ENCODE data around the gene RAP1GAP2.
"Not testable (repeated sequence)": the region's sequence is repeated elsewhere in the genome, so short reads cannot be mapped to it uniquely, and the experiment has no call there.

RAP1GAP2 gene

DNA sequence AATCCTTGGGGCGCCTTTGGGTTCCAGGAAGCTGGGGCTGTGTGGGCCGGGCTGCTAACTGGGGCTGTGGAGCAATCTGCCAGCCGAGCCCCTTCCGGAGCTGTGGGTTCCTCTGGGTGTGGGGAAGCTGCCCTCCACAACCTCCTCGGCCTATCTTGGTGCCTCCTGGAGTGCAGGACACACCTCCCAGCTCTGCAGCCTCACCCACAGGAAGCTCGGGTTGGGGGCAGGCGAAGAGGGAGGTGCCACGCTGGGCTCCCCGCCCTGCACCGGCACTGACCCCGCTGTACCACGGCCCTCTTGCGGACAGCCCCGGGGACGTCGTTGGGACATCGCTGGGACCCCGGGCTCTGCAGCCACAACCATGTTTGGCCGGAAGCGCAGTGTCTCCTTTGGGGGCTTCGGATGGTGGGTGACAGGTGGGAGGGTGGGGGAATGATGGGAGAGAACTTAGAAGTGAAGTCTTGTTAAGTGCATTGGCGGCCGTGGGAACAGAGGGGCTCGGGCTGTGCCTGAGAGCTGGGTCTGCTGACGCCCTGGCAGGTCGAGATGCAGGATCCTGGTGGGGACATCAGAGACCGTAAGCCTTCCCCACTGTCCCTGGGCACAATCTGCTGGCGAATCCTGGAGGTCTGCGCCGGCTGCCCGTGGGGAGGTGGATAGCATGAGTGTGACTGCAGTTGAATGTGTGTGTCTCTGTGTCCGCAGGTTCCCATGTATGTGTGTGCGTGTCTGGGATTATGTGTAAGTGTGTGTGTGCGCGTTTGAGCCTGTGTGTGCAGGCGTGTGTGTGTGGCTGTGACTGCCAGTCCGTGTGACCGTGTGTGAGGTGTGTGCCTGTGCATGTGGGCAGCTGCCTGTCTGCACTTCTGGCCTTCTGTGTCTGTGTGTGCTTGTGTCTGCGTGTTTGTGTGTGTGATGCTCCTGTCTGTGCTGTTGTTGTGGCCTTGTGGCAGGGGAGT is at the start of gene RAP1GAP2:
RAP1GAP2 (plus strand) TSS at position 275 of the 962 bp plus-strand sequence; CDS start at position 365, 90 bp downstream.
- DNase-seq (ENCODE audit: low spot score), result no peak

GRCh38 chr17:2749058-2749783 is 47.0 kb upstream of the RAP1GAP2 start, which contains the start of gene CCDC92B:
TSS of gene CCDC92B (minus strand) at chr17:2749652. CDS start at chr17:2735145, 14,507 bp downstream.
- no peak for DNase-seq (ENCODE audit: low spot score)

DNA sequence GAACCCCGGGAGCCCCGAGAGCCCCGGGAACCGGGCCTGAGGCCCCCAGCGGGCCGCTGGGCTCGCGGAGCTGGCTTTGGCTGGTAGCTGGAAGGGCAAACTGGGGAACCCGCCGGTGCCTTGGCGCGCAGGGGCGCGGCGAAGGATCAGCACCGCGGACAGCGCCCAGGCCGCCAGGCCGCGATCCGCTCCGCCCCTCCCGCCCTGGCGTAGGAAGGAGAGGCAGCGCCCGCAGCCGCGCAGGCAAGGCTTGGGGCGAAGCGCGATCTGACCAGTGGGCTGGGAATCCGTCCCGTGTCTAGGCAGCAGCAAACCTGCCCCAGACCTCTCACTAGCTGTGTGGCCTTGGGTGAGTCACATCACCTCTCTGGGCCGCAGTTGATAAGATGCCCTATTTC is 46.5 kb upstream of the RAP1GAP2 start:
- peak; percentile 32 for DNase-seq (ENCODE audit: low spot score)

- DNase-seq (ENCODE audit: low spot score), result no peak
These were observed 45.5 kb upstream of the RAP1GAP2 start for GRCh38 chr17:2750721-2751120.

- DNase-seq (ENCODE audit: low spot score), result no peak
These were observed 44.7 kb upstream of the RAP1GAP2 start for GRCh38 chr17:2751491-2751890.

- no peak for DNase-seq (ENCODE audit: low spot score)
These were observed 40.1 kb upstream of the RAP1GAP2 start for GRCh38 chr17:2755891-2756724.

DNA sequence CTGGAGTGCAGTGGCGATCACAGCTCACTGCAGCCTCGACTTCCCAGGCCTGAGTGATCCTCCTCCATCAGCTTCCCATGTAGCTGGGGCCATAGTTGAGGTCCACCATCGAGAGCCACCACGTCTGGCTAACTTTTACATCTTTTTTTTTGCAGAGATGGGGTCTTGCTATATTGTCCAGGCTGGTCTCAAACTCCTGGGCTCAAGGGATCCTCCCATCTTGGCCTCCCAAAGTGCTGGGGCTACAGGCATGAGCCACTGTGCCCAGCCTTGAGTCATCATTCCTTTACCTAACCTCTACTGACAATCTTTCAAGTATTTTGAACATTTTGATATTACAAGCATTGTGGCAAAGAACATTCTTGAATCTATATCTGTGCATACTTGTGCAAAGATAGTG is 37.4 kb upstream of the RAP1GAP2 start:
- no peak for DNase-seq (ENCODE audit: low spot score)

DNA sequence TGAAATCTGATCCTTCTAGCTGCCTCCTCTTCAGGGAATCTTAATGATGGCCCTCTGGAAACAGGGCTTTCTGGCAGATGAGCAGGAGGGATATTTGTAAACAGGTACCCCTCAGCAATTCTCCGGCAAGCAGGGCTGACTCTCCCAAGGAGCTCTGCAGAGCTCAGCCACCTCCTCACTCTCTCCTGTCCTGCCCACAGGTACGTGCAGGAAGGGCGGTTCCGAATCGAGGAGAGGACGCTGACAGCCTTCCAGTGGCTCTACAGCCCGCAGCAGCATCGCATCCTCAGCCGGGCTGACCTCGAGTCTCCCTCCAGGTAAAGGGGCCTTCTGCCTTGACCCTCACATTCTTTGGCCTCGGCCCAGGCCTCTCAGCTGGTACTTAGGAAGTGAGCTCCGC is 26.1 kb upstream of the RAP1GAP2 start:
- DNase-seq (ENCODE audit: low spot score), result no peak

GRCh38 chr17:2775206-2775605 is 21.0 kb upstream of the RAP1GAP2 start:
- no peak for DNase-seq (ENCODE audit: low spot score)

DNA sequence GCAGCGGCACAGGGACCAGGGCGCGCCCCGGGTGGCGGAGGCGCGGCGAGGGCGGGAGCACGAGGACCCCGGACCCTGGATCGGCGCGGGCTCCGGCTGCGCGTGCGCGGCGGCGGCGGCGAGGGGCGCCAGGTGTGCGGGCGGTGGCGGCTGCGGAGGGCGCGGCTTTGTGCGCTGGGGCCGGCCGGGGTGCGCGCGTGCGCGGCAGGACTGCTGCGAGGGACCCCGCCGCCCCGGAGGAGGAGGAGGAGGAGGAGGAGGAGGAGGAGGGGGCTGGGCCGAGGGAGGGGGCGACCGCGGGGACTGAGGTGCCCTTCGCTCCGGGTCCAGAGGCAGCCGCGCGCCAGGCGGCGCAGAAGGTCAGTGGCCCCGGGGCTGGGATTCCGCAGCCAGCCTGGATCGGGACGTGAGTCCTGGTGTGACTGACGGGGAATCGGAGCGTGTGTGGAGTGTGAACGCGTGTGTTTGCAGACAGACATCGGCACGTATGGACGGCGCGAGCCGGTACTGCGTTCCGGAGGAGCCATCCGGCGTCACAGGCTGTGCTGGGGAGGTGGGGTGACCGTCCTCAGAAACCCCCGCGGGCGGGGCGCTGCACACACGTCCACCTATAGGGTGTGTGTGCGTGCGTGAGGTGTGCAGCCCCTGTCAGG is 19.5 kb upstream of the RAP1GAP2 start:
- no peak for DNase-seq (ENCODE audit: low spot score)

- no peak for DNase-seq (ENCODE audit: low spot score)
These were observed 18.9 kb upstream of the RAP1GAP2 start for GRCh38 chr17:2777242-2777867.

GRCh38 chr17:2778489-2778888 is 17.7 kb upstream of the RAP1GAP2 start:
- no peak for DNase-seq (ENCODE audit: low spot score)

DNA sequence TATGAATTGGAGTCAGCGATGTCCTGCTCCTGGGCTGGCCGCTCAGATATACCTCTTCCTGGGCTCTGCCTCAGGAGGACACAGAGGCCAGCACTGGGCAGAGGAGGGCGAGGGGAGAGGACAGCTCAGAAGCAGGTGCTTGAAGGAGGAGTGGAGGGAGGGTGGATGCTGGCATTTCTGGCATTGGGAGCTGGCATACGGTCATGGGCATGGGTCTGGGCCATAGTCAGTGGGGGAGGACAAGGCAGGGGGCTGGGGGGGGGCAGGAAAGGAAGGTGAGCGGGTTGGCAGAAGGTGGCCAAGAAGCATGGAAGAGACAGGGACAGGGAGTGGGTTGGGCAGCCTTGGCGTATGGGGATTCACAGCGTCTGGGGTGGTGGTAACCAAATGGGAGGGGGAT is 16.7 kb upstream of the RAP1GAP2 start:
- no peak for DNase-seq (ENCODE audit: low spot score)

GRCh38 chr17:2780256-2780655 is 16.0 kb upstream of the RAP1GAP2 start:
- DNase-seq (ENCODE audit: low spot score), result no peak

DNA sequence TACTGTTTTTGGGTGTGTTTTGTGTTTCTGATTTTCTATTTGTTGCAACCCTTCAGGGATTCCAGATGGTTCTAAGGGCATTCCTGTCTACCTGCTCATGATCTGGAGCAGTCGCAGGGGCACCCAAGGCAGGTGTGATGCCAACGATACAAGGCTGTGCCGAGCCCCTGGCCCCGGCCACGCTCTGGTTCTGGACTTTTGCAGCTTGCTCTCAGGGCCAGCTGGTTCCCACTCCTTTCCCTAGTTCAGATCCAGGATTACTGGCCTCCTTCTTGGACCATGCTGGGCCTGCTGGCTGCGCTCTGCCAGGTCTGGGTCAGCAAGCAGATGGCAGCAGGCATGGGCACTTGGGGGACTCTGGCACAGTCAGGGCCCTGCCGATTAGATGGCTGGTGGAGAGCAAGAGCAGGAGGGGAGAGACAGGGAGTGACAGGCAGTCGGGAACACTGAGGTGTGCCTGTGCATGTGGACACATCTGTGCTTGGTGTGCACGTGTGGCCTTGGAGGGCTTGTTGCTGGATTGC is 15.2 kb upstream of the RAP1GAP2 start:
- DNase-seq (ENCODE audit: low spot score), result no peak

DNA sequence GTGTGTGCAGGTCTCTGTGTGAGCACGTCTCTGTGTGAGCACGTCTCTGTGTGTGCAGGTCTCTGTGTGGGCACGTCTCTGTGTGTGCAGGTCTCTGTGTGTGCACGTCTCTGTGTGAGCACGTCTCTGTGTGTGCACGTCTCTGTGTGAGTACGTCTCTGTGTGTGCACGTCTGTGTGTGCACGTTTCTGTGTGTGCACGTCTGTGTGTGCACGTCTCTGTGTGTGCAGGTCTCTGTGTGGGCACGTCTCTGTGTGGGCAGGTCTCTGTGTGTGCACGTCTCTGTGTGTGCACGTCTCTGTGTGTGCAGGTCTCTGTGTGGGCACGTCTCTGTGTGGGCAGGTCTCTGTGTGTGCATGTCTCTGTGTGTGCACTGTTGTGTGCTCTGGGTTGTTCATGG is 14.6 kb upstream of the RAP1GAP2 start:
- DNase-seq (ENCODE audit: low spot score), result not testable (repeated sequence)

DNA sequence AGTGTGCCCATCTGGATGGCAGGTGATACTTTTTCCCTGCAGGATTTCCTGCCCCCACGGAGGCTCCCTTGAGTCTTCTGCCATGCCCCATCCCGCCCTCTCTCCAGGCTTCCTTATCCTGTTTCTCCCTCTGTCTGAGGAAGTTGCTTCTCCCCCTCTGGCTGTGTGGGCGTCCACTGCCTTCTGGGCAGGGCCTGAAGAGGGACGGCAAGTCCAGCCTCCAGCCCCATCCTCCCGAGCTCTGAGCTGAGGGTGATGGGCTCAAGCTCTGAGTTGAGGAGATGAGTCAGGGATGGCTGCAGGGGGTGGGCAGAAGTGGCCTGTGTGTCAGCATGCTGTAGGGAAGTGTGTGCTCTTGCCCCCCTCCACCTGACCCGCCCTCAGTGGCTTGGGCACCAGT is 14.2 kb upstream of the RAP1GAP2 start:
- DNase-seq (ENCODE audit: low spot score), result no peak

GRCh38 chr17:2783310-2784030 is 12.8 kb upstream of the RAP1GAP2 start:
- DNase-seq (ENCODE audit: low spot score), result no peak

DNA sequence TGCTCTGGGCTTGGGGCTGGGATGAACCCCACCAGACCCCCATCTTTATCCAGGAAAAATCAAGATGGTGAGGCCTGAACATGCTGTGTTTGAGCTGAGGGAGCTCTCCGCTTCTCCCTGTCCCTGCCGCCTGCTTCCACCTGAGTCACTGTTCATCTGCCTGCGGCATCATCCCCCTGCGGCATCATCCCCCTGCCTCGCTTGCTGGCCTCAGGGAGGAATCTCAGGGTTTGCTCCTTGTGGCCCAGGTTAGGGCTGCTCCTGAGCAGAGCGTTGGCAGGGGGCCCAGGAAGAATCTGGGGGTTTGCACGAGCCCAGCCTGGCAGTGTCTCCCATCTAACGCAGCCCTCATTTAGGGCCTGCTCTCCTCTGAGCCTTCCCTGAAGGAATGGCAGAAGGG is 11.4 kb upstream of the RAP1GAP2 start:
- DNase-seq (ENCODE audit: low spot score), result no peak

- not testable (repeated sequence) for DNase-seq (ENCODE audit: low spot score)
These were observed 10.9 kb upstream of the RAP1GAP2 start for GRCh38 chr17:2785376-2785775.
